ENCODE results near the gene AGTR1.

Gene AGTR1

DNA sequence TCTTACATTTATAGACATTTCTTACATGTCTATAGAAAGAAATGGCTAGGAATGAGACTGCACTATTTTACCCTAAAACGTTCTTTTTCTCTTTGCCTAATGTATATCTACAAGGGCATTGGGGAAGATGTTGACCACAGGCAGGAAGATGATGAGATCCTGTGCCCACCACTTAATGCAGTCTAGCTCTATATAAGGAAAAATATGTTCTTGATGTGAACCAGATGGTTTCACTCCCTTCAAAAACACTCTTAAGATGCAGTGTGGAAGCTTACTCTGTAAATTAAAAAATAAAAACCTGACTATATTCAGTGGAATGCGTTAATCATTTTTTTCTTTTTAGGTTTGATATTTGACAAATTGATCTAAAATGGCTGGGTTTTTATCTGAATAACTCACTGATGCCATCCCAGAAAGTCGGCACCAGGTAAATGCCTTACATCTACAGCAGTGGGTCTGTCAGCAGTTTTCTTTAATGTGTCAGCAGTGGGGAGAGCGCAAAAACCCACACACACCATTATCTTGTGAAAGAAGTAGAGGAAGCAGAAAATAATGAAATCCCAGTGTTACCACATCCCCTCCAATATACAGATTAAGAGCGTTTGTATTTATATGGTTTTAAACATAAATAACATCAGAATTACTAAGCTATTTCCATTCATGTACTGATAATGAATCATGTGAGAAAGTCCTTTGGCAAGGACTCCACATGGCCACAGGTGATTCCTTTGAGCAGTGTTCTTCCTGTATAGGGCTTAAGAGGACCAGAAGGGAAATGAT is 10.1 kb downstream of the AGTR1 start:
- DNase-seq (ENCODE audit: low read depth), result no peak
- TF ChIP-seq CTCF (conservative IDR thresholded peaks at IDR 0.05; ENCODE audit: control insufficient read depth, insufficient read depth, low read depth, low read length), result no peak
- H3K4me3 ChIP-seq (ENCODE audit: control insufficient read depth, low read depth, low read length), result no peak overlapping the region

DNA sequence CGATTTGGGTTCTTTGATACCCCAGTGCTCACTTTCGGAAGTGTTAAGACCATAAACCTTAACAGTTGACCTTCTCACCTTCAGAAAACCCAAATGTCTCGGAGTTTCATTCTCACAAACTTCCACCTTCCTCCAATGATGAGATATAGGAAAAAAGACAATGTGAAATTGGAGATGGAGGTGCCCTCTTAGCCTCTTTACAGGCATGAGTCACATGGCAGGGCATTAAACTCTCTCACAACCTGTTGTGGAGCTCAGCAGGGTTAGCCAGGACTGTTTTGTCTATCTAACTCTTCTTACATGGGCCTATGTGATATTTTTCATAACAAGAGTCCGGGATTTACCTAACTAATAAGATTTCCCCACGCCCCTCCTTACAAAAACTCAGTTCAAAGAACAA is 10.7 kb downstream of the AGTR1 start:
- H3K4me3 ChIP-seq (ENCODE audit: control insufficient read depth, low read depth, low read length), result no peak overlapping the region
- no peak for TF ChIP-seq CTCF (conservative IDR thresholded peaks at IDR 0.05; ENCODE audit: control insufficient read depth, insufficient read depth, low read depth, low read length)
- DNase-seq (ENCODE audit: low read depth), result no peak

DNA sequence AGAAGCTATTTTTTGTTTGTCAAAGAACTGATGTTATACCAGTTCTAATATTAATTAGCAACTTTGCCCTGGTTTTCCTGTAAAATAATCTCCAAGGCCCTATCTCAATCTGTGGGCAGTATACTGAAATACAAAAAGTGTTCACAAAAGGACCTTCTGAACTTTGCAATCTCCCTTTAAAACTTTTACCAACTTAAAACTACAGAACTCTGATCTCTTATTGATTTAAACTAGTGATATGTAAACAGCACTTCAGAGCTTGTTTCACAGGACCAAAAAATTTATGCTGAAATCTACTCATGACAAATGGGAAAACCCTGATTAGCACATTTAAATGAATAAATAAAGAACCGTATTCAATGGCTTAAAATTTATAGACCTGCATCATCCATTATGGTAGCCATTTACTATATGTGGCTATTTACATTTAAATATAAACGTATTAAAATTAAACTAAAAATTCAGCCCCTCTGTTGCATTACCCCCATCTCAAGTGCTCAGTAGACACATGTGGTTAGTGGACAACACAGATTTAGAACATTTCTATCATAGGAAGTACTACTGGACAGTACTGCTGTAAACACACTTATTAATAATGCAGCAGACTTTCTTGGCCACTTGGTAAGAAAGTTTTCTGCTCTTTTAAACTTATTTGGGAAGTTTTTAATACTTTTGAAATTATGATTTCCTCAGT is 12.0 kb downstream of the AGTR1 start:
- H3K4me3 ChIP-seq (ENCODE audit: control insufficient read depth, low read depth, low read length), result no peak overlapping the region
- DNase-seq (ENCODE audit: low read depth), result no peak
- TF ChIP-seq CTCF (conservative IDR thresholded peaks at IDR 0.05; ENCODE audit: control insufficient read depth, insufficient read depth, low read depth, low read length), result no peak

DNA sequence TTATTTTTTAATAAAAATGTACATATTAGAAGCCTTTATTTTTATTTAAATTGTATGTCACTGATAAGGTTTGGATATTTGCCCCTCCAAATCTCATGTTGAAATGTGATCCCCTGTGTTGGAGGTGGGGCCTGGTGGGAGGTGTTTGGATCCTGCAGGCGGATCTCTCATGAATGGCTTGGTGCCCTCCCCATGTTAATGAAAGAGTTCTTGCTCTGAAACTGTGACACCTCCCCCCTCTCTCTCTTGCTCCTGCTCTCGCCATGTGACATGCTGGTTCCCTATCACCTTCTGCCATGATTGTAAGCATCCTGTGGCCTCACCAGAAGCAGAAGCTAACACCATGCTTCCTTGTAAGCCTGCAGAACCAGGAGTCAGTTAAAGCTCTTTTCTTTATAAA is 13.0 kb downstream of the AGTR1 start:
- TF ChIP-seq CTCF (conservative IDR thresholded peaks at IDR 0.05; ENCODE audit: control insufficient read depth, insufficient read depth, low read depth, low read length), result no peak
- DNase-seq (ENCODE audit: low read depth), result no peak
- H3K4me3 ChIP-seq (ENCODE audit: control insufficient read depth, low read depth, low read length), result no peak overlapping the region

GRCh38 chr3:148711981-148712666 is 14.4 kb downstream of the AGTR1 start:
- peak; percentile 55 for DNase-seq (ENCODE audit: low read depth)
- no peak overlapping the region for H3K4me3 ChIP-seq (ENCODE audit: control insufficient read depth, low read depth, low read length)
- TF ChIP-seq CTCF (conservative IDR thresholded peaks at IDR 0.05; ENCODE audit: control insufficient read depth, insufficient read depth, low read depth, low read length), result no peak

- no peak overlapping the region for H3K4me3 ChIP-seq (ENCODE audit: control insufficient read depth, low read depth, low read length)
- TF ChIP-seq CTCF (conservative IDR thresholded peaks at IDR 0.05; ENCODE audit: control insufficient read depth, insufficient read depth, low read depth, low read length), result no peak
- DNase-seq (ENCODE audit: low read depth), result peak; percentile 51
These were observed 16.8 kb downstream of the AGTR1 start for GRCh38 chr3:148714521-148714920.
